GM20431 (cell line): Measurements from ENCODE around the gene TWIST1.

Experiments
- in situ Hi-C: fragments of 300-500 bp; cut with MseI, MboI; formaldehyde crosslinking; loops from one replicate; pipeline ENCODE4 v1.15.0; 2020; ENCODE audit warnings: low sequenced_read_pairs; ENCODE audit not compliant: unreplicated experiment

Gene TWIST1

DNA sequence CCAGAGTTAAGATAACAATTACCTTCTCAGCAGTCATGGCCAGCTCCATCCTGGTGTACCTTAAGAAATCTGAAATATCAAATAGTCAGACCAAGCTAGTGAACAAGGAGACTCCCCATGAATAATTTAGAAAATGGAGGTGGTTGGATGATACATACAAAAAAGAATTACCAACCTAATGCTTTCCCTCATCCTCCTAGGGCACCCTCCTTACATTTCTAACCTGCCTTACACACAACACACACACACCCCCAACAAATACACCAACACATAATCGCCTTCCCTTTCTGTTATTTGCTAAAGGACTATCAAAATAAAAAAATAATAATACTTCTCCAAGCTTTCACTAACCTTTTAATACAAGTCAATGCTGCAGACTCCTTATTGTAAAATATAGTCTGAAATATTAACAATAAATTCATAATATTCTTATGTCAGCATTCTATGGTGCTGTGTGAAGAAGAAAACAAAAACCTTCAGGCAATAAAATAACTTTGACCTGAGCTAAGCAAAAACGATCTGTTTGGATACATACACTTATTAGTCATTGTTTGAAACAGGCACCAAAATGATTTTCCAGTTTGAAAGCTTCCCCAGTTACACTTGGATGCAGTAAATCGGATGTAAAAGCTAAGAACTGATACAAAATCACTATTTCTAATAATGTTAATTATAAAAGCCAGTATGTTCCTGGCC lies 3.4 kb downstream of the TWIST1 start:
- in situ Hi-C loops = no loop called here

DNA sequence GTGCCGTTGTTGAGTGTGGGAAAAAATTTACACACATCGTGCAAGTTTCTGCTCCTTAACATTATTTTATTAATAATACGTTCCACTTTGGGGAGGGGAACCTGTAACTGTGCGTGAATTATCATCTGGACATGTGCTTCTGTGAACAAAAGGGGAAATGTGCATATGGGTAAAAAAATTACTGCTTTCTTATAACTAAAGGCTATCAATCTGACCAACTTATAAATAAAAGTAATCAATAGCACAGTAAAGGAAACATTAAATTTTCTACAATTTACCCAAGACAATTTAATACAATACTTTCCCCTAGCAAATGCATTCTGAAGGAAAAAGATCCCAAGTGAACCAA lies 4.5 kb downstream of the TWIST1 start:
- in situ Hi-C loops = no loop called here

DNA sequence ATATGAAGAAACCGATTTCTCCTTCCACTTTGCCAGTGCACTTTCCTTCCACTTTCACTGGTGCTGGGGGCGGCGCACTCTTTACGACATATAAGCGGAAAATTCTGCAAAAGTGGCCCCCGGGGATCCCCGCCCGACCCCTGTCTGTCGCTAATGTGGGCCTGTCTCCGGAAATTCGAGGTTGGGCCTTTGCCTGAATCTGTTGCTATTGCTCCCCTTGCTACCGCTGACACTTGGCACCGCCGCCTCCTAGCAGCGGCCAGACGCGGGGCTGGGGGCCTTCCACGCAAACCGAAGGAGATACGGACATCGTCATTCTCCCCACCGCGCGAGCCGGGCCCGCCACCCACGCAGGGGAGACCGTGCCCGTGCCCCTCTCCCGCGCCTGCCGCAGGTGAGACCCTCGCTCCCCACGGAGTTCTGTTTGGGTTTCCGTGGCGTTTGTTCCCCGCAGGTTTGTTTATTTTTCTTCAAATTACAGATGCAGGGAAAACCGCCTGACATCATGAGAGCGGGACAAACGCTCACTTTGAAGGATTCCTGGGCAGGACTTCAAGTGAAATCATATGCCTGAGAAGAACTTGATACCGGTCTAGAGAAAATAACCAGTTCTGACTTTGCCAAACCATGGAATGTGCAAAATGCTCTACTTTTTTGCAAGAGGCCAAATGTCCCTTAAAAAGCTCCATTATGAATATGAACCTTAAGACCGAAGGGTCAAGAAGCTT lies 5.0 kb downstream of the TWIST1 start:
- in situ Hi-C loops = no loop called here

DNA sequence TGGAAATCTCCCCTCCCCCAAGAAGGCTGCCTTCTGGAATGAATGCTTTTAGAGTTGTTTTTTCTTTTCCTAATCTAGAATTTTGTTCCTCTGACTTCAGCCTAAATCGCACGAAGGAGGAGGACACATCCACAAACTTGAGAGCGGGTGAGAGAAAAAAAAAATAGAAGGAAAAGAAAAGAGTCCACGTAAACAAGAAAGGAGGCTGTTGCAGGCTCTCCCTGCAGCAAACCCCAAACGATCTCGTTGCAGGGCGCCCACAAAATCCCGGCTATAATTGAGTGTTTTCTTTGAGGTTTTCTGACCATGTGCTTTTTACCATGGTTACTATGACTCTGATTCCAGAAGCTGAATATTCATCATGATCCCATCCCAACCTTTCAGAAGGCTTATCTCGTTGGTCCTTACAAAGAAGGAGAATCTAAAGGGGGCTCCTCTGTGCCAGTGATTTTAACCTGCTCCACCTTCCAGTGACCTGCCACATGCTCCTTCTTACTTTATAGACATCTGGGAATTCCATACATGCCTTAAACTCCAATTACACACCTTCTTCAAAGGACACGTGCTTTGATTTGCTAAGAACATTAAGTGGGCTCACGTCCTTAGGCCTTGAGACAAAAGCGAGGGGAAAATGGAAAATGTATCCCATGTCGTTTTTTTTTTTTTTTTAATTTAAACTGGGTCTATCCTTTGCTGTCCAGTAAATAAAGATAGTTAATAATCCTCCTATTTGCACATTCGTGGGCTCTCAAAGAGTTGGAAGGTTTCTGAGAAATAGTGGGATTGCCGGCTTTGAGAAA lies 5.8 kb downstream of the TWIST1 start:
- in situ Hi-C loops = no loop called here

DNA sequence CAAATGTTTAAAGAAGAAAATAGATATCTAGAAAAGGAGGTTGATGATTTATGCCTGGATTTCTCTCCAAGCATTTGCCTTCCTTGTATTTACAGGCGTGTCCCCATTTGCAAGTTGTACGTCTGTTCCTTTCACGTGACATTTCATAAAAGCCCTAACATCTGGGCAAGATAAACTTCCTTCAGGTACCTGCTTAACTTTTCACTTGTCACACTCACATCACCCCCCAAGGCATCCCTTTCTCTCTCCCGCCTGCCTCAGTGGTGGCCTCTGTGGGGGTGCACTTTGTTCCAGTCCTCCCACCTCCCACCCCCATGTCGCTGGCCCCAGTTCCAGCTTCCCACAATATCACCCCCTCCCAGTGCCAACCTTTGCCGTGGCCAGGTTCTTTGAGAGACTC lies 6.7 kb downstream of the TWIST1 start:
- in situ Hi-C loops = no loop called here

DNA sequence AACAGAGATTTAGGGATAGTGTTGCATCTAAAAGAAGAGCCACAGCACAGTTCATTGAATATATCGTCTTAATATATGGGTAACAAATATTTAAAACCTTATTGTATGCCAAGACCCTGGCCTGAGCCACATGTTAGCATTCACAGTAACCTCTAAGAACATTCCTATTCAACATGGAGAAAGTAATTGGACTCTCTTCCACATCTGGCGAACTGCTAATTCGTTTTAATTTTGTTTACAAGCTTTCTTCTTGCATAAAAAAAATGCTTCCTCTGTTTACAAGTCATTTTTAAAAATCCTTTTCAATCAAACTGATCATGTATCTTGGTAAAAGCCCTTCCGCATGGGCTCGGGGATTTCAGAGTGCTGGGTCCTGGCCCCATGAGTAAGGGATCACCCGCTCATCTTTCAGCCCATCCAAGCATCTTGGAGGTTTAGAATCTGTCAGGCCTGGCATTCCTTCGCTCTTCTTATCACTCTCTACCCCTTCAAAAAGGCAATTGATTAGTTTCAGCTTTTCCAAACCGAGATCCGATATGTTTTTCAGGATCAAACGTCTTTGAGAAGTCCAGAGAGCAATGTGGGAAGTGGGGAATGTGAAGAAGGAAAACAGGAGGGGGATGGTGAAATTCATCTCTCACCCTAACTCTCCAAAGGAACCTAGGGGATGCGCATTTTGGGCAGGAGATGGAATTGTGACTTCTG lies 7.3 kb downstream of the TWIST1 start:
- in situ Hi-C loops = no loop called here

DNA sequence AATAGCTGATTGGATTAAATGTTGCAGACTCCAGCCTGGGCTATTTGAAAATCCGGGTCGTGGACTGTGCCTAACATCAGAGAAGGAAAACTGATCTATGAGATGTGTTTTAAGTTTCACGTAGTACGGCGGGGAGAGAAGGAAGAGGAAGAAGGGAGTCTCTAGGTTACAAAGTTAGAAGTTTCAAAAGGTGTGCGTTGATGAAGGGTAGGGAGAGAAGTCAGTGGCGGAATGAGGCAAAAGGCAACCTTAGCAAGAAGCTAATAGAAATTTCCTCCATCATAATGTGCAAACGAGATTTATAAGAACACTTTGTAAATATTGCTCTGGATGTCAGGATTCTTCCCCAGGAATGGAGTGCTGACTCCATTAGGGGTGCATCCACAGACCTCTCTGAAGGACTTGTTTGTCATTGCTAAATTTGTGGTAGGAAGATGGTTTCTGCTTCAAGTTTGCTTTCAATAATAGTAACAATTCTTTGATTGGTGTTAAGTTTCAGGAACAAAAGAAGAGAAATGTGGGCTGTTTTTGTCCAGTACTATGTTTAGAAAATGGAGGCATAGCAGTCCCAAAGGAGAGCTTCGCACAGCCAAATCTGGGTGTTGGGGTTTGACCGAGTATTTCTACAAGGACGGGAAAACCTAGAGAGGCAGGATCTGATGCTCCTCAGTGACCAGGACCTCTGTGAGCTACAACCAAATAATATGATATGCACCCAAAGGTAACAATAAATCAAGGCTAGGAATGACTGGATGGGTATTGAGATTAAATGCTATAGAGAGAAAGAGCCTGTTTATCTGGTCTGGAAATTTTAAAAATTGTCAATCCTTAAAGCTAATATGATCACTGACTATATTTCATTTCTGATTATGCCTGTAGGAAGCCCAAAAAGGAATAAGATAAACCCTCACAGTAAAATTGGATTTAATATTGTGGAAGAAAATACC lies 8.2 kb downstream of the TWIST1 start:
- in situ Hi-C loops = no loop called here

DNA sequence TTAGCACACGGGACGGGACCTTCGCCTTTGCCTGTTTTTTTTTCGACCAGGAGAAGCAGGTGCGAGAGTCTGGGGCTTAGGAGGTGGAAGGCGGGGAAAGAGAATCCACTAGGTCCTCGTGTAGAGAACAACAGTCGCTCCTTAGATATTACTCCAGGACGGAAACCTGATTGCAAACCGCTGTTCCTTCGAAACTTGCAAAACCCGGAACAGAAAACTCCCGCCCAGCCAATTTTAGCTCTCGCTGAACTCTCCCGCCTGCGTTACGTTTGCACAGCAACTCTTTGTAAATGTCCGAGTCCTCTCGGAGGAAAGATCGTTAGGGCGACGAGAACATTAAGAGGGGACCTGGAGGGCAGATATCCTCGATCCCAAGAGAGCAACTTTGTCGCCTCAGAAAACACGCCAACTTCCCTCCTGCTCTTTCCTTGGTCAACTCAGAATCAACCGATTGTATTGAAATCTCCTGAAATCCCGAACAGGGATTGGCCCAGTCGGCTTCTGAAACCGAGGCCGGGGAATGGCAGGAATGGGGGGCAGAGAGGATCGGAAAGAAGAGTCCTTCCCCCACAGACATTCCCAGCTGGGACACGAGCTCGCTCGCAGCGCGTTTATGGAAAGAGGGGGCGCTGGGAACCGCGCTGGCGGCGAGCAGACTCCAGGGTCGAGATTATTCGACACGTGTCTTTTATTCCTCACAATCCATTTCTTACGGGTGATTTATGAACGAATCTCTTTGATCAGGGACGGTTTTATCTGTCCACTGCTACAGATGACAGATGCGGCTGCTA lies 9.9 kb downstream of the TWIST1 start:
- in situ Hi-C loops = no loop called here

DNA sequence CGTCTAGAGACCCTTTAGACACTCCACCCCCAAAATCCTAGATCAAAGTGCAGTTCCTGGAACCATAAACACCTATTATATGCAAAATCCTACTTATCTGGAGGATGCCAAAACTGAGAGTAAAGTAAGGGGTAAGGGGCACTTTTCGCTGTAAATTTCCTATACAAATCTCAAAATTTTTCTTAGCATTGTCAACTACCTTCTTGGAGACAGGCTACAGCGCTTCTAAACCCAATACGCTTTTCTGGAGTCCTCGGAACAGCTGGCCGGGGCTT lies 10.4 kb downstream of the TWIST1 start:
- in situ Hi-C loops = no loop called here

DNA sequence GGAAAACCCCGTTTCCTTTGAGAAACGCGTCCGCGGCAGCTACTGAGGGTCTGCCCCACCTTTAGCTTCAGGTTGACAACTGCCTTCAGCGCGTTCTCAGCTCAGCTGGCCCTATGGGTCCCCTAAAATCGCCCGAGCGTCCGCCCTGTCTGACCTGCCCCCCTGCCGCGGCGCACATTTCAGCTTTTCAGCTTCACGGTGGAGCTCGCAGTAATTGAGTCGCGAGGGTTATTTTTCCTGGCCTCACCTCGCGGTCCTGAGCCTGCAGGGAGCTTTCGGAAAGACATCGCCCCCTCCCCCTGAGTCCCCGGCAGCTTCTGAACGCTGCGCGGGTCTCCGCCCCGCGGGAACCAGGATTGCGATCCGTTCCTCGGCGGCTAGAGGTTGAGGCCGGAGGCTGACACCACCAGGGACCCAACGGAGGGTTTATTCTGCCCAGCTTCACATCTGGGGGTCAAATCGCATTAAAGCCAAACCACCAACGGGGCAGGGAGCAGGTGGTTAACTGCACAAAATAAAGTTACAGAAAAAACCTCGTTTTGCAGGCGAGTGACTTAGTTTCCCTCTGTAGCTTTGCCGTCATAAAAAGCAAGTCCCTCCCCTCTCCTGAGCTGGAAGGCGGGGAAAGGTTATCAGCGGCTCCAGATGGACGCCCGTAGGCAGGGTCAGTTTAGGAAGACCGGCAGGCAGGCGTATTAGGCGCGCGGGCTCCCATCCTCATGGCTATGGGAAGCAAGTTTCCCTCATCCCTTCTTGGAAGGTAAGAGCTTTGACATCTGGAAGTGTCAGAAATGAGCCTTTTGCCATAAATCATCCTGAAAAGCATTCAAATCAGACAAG lies 11.0 kb downstream of the TWIST1 start:
- in situ Hi-C loops = no loop called here

DNA sequence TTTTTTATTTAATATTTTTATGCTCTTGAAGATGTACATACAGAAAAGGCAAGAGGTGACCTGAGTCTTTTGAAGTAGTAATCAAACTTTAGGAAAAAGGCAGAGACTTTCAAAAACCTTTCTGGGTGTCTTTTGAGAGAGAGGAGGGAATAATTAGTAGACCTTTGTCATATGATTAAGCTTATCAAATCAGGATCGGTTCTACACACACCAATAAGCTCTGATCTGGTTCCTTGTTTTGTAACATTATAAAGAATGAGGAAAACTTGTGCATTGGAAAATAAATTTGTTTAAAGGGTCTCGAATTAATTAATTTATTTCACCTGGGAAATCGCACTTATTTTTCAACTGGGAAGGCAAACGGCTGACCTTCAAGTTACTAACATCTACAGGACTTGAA lies 11.9 kb downstream of the TWIST1 start:
- in situ Hi-C loops = no loop called here

DNA sequence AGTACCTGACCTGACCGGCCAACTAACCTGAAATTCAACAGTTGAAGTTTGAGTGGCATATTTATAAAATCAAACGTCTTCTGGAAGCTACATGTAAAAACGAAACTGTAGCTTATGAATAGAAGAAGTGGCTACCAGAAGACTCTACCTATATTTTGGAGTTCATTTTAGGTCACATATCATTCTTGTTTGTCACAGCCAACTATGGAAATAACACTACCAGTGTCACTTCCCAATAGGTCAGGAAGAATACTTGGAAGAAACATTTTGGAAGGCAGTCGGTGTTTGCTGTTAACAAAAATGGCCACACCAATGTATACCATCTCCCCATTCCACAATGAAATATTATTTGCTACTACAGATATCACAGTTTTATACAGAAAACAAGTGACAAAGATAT lies 12.6 kb downstream of the TWIST1 start:
- in situ Hi-C loops = no loop called here

DNA sequence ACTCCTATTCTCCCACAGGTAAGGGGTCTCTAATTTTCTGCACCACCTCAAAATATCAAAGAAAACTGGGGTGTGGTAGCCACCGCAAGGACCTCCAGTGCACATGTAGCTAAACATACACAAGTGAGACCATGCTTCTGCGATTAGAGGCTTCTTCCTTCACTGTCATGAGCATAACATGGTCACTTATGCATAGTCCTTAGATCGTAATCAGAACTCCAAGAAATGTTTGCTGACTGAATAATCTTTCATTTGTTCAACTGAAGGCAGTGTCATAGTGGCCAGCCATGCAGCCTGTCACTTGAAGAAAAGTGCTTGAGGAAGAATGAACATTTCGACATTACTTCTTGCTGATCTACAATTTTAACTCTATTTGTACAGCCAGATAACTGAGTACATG lies 14.6 kb downstream of the TWIST1 start:
- in situ Hi-C loops = no loop called here

DNA sequence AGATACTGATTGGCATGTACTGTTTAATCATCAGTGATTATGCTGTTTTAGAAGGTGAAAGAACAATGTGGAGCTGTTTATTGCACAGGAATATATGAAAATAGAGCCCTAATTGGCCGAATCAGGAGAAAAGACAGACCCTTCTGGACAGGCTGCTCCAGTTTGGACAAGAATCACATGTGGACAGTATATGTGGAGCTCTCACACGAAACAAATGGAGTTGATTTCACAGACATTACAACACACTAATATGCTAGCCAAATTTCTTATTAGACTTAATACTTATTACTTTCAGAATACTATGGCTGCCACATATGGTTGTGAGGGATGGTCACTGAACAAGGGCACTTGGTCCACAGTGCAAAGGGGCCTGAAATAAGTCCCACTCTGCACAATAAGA lies 15.5 kb downstream of the TWIST1 start:
- in situ Hi-C loops = no loop called here

DNA sequence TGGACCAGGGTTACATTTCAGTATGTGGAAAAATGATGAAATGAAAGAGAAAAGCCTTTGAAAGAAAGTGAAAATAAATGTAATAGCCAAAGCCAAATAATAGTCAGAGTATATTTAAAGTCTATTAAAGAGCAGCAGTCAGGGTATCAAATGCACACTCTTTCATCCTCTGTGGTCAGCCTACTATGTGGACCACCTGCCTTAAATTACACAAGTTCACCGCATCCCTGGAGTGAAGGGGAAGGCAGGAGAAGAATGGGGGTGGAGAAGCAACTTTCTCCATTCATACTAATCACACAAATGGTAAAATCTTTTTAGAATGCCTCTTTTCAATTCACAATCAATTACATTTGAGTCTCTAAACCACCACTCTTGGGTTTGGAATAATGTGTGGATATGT lies 16.0 kb downstream of the TWIST1 start:
- in situ Hi-C loops = no loop called here

DNA sequence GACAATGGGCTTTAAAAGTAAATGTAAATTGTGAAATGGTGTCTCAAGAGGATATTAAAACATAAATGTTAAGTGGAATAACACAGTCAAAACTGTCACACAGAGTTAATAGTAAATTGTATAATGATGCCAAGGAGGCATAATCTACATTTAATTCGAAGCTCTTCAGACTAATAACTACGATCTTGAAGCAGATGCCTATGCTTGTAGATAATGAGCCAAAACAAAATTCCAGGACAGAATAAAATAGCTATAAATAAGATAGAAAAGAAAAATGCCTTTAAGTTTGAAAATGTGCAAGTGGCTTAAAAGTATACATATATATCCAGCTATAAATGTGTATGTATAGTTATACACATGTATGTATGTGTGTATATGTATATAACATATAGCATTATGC lies 17.5 kb downstream of the TWIST1 start:
- in situ Hi-C loops = no loop called here

DNA sequence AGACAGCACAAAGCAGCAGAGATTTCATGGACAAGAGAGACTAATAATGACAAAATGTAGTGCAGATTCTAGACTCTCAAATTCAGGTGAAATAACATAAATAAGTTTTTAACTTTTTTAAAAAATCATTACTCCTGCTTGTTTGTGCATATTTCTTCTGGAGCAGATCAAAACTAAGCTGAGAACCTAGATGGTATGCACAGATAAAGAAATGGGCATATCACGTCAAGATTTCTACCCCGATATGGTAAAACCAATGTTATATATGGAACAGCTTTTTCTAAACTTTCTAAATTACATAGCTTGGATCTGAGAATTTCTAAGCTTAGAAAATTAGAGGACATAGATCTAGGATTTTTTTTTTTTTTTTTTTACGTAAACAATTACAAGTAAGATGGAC lies 18.2 kb downstream of the TWIST1 start:
- in situ Hi-C loops = no loop called here

DNA sequence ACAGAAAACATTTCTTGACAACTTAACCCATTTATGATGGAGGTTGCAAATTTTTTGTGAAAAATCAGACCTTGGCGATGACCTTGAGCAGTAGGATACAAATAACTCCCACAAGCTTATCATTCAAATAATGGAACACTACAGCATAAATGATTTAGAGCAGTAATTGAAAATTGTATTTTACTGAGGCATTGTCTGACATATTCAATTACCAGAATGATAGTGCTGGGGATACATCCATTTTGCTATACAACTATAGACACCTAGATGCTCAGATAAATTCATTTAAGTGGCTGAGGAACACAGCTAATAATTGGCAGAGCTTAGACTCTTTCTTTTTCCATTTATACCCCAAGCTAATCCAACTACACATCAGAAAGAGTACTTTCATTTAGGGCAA lies 18.9 kb downstream of the TWIST1 start:
- in situ Hi-C loops = no loop called here
